Esophagus squamous epithelium (tissue), 5 donors: Measurements from ENCODE around the gene HDAC7. TPM values are rescaled to one million over a fixed set of nuclear protein-coding genes. Genes with fewer than 3 reads are reported as not detected.
A peak's percentile ranks its signal among the peaks of the same experiment; 100 is the strongest.

Experiments
- DNase-seq: peaks from one replicate; lab custom pipeline; 2025; lab: John Stamatoyannopoulos, UW
- H3K27ac ChIP-seq, 4 donors: fragments of 200-600 bp; sonication (generic); one replicate each; pipeline ENCODE4 v1.5.1; 2016 to 2019; ENCODE audit warnings: mild to moderate bottlenecking in 1 of 4
- H3K27me3 ChIP-seq, 4 donors: fragments of 200-600 bp; sonication (generic); 1 replicate in 3 of 4; 2 replicates in 1 of 4; pipeline versions ENCODE4 v1.5.1 to v1.6.0; 2017 to 2021; ENCODE audit warnings: antibody characterized with exemption in 1 of 4
- H3K36me3 ChIP-seq, 3 donors: fragments of 200-600 bp; sonication (generic); one replicate each; pipeline ENCODE4 v1.5.1; 2016 to 2019
- H3K4me1 ChIP-seq, 3 donors: fragments of 200-600 bp; sonication (generic); one replicate each; pipeline ENCODE4 v1.5.1; 2017 to 2019
- H3K4me3 ChIP-seq, 4 donors: fragments of 200-600 bp; sonication (generic); 1 replicate in 3 of 4; 2 replicates in 1 of 4; pipeline ENCODE4 v1.5.1; 2016 to 2019; ENCODE audit warnings: mild to moderate bottlenecking in 2 of 4, moderate library complexity in 1 of 4
- H3K9me3 ChIP-seq, 3 donors: fragments of 200-600 bp; sonication (generic); one replicate each; pipeline ENCODE4 v1.5.1; 2016 to 2019
- POLR2A ChIP-seq, 4 donors: fragments of 450-650 bp; IDR thresholded peaks; one replicate each; pipeline ENCODE4 v1.6.1; 2017; ENCODE audit warnings: antibody characterized with exemption in 4 of 4, mild to moderate bottlenecking in 4 of 4, moderate library complexity in 3 of 4
- WGBS, 2 donors: methylation state at CpG; one replicate each; pipeline ENCODE4 v1.1.5; 2018; 5-methylcytosine and 5-hydroxymethylcytosine counted together
- intact Hi-C: fragments of 100-400 bp; cut with DNase I; formaldehyde crosslinking; loops from one replicate; pipeline ENCODE4 v1.15.0; 2022
- total RNA-seq, 4 donors: library from RNA; depleted of rRNA; stranded (reverse); fragments of >200 nt; gene quantifications; one replicate each; pipeline ENCODE4 v1.1.0, GENCODE V29; 2016
- TF ChIP-seq, protein P1 (sequence below), 6 experiments: fragments of 450-650 bp in 4 of 6; fragments of 200-600 bp in 2 of 6; sonication (generic) in 2 of 6; IDR thresholded peaks; one replicate each; pipeline ENCODE4 v1.5.1; 2016 to 2019; ENCODE audit warnings: antibody characterized with exemption in 6 of 6, mild to moderate bottlenecking in 4 of 6, moderate library complexity in 4 of 6
- donor health status: DM: yes; HTN: yes; CAD: no.

Gene HDAC7
- total RNA-seq, 4 donors from 2014 or later: 19.8 to 37.2 (median 24.0) TPM

DNA sequence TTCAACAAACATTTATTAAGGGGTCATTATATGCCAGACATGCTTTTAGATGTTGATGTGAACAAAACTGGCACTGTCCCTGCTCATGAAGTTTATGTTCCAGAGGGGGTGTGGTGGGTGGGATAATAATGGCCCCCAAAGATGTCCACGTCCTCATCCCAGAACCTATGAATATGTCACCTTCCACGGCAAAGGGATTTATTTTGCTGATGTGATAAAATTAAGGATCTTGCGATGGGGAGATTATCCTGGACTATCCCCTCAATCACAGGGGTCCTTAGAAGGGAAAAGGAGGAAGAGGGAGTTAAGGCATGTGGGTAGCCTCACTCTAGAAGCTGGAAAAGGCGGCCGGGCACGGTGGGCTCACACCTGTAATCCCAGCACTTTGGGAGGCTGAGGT lies 48.4 kb downstream of the HDAC7 start:
- peaks cover 36 to 85% (median 48%) of the 10 kb centered on the region in 3 donors for H3K4me1 ChIP-seq

DNA sequence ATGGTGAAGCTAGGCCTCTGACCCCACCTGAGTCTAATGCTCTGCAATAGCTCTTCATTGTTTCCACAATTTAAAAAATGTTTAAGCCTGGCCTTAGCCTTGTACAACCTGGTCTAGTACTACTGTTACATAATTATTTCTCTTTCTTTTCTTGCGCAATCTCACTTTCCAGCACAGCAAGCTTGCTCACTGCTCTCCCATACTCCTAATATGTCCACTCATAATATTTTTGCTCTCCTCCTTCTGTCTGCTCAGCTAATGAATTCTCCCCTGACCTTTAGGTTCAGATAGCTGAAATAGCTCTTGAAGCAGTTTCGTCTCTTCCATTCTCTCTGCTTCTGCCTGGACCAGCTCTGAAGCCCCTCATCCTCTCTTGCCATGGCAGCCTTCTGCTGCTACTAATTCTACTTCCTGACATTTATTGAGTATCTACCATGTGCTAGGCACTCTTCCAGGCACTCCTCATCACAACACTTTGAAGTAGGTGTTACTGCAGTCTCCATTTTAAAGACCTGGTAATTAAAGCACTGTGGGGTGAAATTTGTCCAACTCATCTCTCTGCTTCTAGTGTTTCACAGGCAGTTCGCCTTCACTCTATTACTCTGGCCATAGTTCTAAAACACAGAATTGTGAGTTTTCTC lies 49.5 kb downstream of the HDAC7 start:
- Histone ChIP-seq H3K4me3 (no peak overlapping the region), H3K4me1 (peaks cover 25 to 85% (median 41%) of the 10 kb centered on the region in 3 donors), H3K27ac (peak overlapping the region in 2 of 4 donors; percentile 31 to 53), H3K27me3 (no peaks in the 10 kb centered on the region), H3K36me3 (no peaks in the 10 kb centered on the region), H3K9me3 (no peaks in the 10 kb centered on the region)
- intact Hi-C loops: no loop called here
- 87 to 88% methylated on average over 3 of the region's 3 CpGs for WGBS, 2 donors
- TF ChIP-seq, protein P1, sequence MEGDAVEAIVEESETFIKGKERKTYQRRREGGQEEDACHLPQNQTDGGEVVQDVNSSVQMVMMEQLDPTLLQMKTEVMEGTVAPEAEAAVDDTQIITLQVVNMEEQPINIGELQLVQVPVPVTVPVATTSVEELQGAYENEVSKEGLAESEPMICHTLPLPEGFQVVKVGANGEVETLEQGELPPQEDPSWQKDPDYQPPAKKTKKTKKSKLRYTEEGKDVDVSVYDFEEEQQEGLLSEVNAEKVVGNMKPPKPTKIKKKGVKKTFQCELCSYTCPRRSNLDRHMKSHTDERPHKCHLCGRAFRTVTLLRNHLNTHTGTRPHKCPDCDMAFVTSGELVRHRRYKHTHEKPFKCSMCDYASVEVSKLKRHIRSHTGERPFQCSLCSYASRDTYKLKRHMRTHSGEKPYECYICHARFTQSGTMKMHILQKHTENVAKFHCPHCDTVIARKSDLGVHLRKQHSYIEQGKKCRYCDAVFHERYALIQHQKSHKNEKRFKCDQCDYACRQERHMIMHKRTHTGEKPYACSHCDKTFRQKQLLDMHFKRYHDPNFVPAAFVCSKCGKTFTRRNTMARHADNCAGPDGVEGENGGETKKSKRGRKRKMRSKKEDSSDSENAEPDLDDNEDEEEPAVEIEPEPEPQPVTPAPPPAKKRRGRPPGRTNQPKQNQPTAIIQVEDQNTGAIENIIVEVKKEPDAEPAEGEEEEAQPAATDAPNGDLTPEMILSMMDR (IDR thresholded peaks at IDR 0.05): no peak
- no peak for TF ChIP-seq POLR2A (IDR thresholded peaks at IDR 0.05)
- DNase-seq: no peak

More for the DNA sequence above, 48.4 kb downstream of the HDAC7 start:
- Histone ChIP-seq H3K9me3 (no peaks in the 10 kb centered on the region), H3K27me3 (no peaks in the 10 kb centered on the region), H3K36me3 (no peaks in the 10 kb centered on the region), H3K27ac (no peak overlapping the region), H3K4me3 (no peak overlapping the region)
- no peak for DNase-seq
- TF ChIP-seq, protein P1 (IDR thresholded peaks at IDR 0.05): no peak
- TF ChIP-seq POLR2A (IDR thresholded peaks at IDR 0.05): no peak
- WGBS, 2 donors: 87 to 94% methylated on average over 6 of the region's 6 CpGs
- intact Hi-C loops: no loop called here

DNA sequence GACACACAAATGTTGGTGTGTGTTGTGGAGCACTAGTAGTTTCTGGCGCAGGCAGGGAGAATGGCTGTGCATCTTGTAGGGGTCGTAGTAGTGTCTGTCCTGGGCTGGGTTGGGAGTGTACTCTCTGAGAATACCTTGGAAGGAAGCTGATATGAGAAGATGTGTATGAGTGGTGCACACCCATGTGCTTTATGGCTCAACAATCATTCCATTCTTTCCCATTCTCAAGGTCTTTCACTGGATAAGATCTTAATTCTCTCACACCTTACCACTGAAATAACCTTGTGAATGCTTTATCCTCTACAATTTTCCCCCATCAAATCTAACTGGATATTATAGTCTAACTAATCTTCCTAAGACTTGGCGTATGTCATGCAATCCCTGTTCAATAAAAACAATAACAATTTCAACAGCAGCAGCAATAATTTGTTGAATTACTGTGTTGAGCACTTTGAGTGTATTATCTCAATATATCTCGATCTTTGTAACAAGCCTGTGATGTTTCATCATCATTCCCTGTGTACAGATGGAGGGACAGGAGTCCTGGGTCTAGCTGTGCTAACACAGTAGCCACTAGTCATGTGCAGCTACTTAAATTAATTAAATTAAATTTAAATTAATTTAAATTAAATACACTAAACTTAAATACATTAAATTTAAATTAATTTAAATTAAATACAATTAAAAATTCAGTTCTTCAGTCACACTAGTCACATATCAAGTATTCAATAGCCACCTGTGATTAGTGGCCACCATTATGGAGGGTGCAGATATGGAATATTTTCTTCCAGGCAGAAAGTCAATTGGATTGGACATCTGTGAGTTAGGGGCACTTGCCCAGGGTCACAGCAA lies 50.2 kb downstream of the HDAC7 start:
- peaks cover 18 to 84% (median 34%) of the 10 kb centered on the region in 3 donors for H3K4me1 ChIP-seq
- no peaks in the 10 kb centered on the region for H3K9me3 ChIP-seq
- H3K27ac ChIP-seq: no peak overlapping the region
- no peaks in the 10 kb centered on the region for H3K27me3 ChIP-seq
- 83 to 92% methylated on average over 4 of the region's 4 CpGs for WGBS, 2 donors
- no peak overlapping the region for H3K4me3 ChIP-seq
- DNase-seq: no peak
- H3K36me3 ChIP-seq: no peaks in the 10 kb centered on the region
- intact Hi-C loops: no loop called here
- TF ChIP-seq, protein P1 (IDR thresholded peaks at IDR 0.05): no peak

DNA sequence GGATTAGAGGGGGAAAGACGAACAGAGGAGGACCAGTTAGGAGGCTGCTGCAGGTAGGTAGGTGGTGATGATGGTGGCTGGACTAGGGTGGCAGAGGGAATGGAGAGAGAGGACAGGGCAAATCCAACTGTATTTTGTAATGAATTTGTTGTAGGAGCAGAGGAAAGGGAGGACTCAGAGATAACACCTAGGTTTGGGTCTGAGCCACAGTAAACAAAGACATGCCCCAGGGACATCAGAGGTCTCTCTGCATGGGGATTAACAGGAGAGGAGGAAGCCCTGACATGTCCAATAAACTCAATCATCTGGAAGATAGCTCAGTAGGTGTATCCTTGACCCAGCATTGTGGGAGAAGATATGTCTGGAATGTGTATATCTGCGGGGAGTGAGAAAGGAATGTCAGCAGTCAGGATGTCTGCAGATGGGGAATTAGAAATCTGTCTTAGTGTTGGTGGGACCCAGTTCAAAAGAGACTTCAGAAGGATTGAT lies 51.3 kb downstream of the HDAC7 start:
- no peak overlapping the region for H3K4me3 ChIP-seq
- H3K9me3 ChIP-seq: no peaks in the 10 kb centered on the region
- no peak for DNase-seq
- H3K27me3 ChIP-seq: no peaks in the 10 kb centered on the region
- TF ChIP-seq, protein P1 (IDR thresholded peaks at IDR 0.05): no peak
- no peak for TF ChIP-seq POLR2A (IDR thresholded peaks at IDR 0.05)
- WGBS, 2 donors: 43 to 52% methylated on average over 2 of the region's 2 CpGs
- no peaks in the 10 kb centered on the region for H3K36me3 ChIP-seq
- intact Hi-C loops: no loop called here
- H3K27ac ChIP-seq: no peak overlapping the region
- H3K4me1 ChIP-seq: peaks cover 18 to 85% (median 37%) of the 10 kb centered on the region in 3 donors

DNA sequence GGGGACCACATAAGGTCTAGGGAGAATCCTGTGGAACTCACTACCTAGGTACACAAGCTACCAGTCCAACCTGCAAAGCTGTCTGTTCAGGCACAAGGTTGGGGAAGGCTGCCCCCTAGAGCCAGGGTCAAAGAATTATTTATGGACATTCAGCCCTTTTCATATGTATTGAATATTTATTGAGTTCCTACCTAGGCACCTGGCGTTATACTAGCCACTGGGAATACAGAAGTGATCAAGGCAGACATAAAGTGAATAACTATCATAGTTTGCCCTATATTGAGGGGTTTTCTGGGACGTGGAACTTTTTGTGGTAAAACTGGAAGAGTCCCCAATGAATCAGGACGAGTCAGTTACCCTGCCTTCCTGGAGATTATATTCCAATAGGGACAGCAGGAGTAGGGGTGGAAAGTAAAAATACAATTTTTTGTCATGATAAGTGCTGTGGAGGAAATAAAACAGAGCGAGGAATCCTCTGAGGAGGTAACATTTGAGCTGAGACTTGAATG lies 52.4 kb downstream of the HDAC7 start:
- H3K4me3 ChIP-seq: no peak overlapping the region
- DNase-seq: no peak
- H3K4me1 ChIP-seq: peaks cover 19 to 89% (median 38%) of the 10 kb centered on the region in 3 donors
- H3K36me3 ChIP-seq: no peaks in the 10 kb centered on the region
- intact Hi-C loops: no loop called here
- WGBS, 2 donors: 34 to 41% methylated on average over 4 of the region's 4 CpGs
- H3K27me3 ChIP-seq: no peaks in the 10 kb centered on the region
- H3K27ac ChIP-seq: no peak overlapping the region
- no peak for TF ChIP-seq POLR2A (IDR thresholded peaks at IDR 0.05)
- TF ChIP-seq, protein P1 (IDR thresholded peaks at IDR 0.05): peak; percentile 53 to 77 (median 63)
- no peaks in the 10 kb centered on the region for H3K9me3 ChIP-seq
